Stomach (tissue), 9 donors: ENCODE measurements around the gene MFGE8. TPM values are rescaled to one million over a fixed set of nuclear protein-coding genes. Genes with fewer than 3 reads are reported as not detected.

Experiments
- DNase-seq, 2 donors: peaks; one replicate each; pipeline versions ENCODE4 v3.0.0 to v3.0.0-alpha.2; 2013 to 2019
- H3K27ac ChIP-seq, 5 donors: fragments of 200-600 bp in 4 of 5; sonication (generic) in 4 of 5; one replicate each; pipeline ENCODE4 v1.5.1; 2013 to 2019; ENCODE audit warnings: mild to moderate bottlenecking in 1 of 5, moderate library complexity in 1 of 5
- H3K27me3 ChIP-seq, 3 donors: fragments of 200-600 bp; sonication (generic); one replicate each; pipeline ENCODE4 v1.5.1; 2017 to 2019; ENCODE audit warnings: mixed run types in 1 of 3
- H3K36me3 ChIP-seq, 4 donors: fragments of 200-600 bp; sonication (generic); 1 replicate in 3 of 4; 2 replicates in 1 of 4; pipeline ENCODE4 v1.5.1; 2016 to 2019
- H3K4me1 ChIP-seq, 4 donors: fragments of 200-600 bp; sonication (generic); one replicate each; pipeline ENCODE4 v1.5.1; 2016 to 2019
- H3K4me3 ChIP-seq, 4 donors: fragments of 200-600 bp; sonication (generic) in 3 of 4; one replicate each; pipeline ENCODE4 v1.5.1; 2016 to 2019; ENCODE audit warnings: mild to moderate bottlenecking in 1 of 4
- H3K9me3 ChIP-seq, 4 donors: fragments of 200-600 bp; sonication (generic); one replicate each; pipeline ENCODE4 v1.5.1; 2016 to 2019
- EP300 ChIP-seq: sonication (generic); formaldehyde crosslinking; IDR thresholded peaks from one replicate; pipeline ENCODE4 v1.6.1; 2017; ENCODE audit warnings: antibody characterized with exemption
- POLR2A ChIP-seq, 4 donors: fragments of 450-650 bp; IDR thresholded peaks; one replicate each; pipeline ENCODE4 v1.6.1; 2016; ENCODE audit warnings: antibody characterized with exemption in 4 of 4, control low read depth in 2 of 4, mild to moderate bottlenecking in 1 of 4, moderate library complexity in 1 of 4
- POLR2AphosphoS5 ChIP-seq, 3 donors: sonication (generic); formaldehyde crosslinking; IDR thresholded peaks; one replicate each; pipeline ENCODE4 v1.6.1; 2016; ENCODE audit warnings: antibody characterized with exemption in 3 of 3
- WGBS, 5 donors: extraction: QIAGEN DNeasy Blood & Tissue Kit in 3 of 5; methylation state at CpG; one replicate each; pipeline versions ENCODE4 v1.1.5 to v1.1.7; 2013 to 2018; 5-methylcytosine and 5-hydroxymethylcytosine counted together
- intact Hi-C: fragments of 100-400 bp; cut with DNase I; formaldehyde crosslinking; loops from one replicate; pipeline ENCODE4 v1.15.1; 2023; ENCODE audit warnings: low total_unique reads
- polyA plus RNA-seq, 3 donors: library from polyadenylated mRNA; stranded (reverse); fragments of 200-250 nt; gene quantifications; one replicate each; pipeline ENCODE4 v1.2.3, GENCODE V29; 2013
- total RNA-seq, 5 donors: library from RNA; depleted of rRNA; stranded (reverse); fragments of >200 nt; gene quantifications; one replicate each; pipeline versions ENCODE4 v1.1.0 to v1.2.3, GENCODE V29; 2014 to 2016
- TF ChIP-seq, protein P1 (sequence below), 7 experiments: fragments of 450-650 bp in 4 of 7; fragments of 200-600 bp in 3 of 7; sonication (generic) in 3 of 7; IDR thresholded peaks; one replicate each; pipeline ENCODE4 v1.5.1; 2016 to 2019; ENCODE audit warnings: antibody characterized with exemption in 7 of 7, control low read depth in 2 of 7, mild to moderate bottlenecking in 1 of 7
- donor health status: healthy with polysubstance abuse.
- donor health status: Bipolar disorder and iron deficiency.
- donor health status: healthy.

Gene MFGE8
- total and polyA plus RNA-seq, 8 donors = 39.3 to 380 (median 68.3) TPM

DNA sequence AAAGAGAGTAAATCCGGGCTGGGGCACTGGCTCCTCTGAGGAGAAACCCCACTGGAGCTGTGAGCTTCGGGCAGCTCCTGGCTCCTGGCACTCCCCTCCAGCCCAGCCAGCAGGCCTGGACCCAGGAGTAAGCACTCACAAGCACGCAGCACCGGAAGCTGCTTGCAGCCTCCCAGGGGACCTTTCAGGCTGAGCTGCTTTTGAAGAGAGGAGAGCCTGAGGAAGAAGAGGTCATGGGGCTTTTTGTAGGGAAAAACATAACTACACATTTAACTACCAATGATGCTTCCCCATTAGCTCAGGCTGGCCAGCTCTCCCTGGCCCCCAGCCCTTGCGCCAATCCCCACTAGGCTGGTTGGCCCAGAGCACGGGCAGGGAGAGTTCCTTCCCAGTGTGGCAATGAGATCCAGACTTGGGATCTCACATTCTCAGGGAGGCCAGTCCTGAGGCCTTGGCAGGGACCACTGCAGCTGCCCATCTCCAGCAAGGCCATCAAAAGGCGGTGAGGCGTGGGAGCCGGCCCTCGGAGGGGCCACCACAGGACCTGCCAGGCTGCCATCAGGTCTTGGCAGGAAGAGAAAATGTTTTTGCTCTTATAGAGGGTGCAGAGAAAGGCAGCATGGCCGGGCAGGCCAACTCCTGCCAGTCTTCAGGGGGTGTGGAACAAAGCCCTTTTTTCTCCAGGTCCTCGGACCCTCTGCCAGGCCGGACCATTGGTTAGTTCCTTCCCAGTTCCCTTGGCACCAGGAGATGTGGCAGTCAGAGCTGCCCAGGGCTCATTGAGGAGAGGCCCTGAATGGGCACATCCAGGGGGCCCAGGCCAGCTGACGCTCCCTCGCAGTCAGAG lies 41.5 kb upstream of the MFGE8 start:
- H3K36me3 ChIP-seq = no peaks in the 10 kb centered on the region
- H3K4me3 ChIP-seq = no peak overlapping the region
- H3K9me3 ChIP-seq = no peaks in the 10 kb centered on the region
- no peak for TF ChIP-seq POLR2AphosphoS5 (IDR thresholded peaks at IDR 0.05)
- H3K27ac ChIP-seq = no peak overlapping the region
- intact Hi-C loops = no loop called here
- no peaks in the 10 kb centered on the region for H3K4me1 ChIP-seq
- WGBS, 5 donors = 68 to 84% (median 81%) methylated on average over 11 to 15 of the region's 15 CpGs
- DNase-seq = peak in 1 of 2 donors; percentile 58
- no peaks in the 10 kb centered on the region for H3K27me3 ChIP-seq

DNA sequence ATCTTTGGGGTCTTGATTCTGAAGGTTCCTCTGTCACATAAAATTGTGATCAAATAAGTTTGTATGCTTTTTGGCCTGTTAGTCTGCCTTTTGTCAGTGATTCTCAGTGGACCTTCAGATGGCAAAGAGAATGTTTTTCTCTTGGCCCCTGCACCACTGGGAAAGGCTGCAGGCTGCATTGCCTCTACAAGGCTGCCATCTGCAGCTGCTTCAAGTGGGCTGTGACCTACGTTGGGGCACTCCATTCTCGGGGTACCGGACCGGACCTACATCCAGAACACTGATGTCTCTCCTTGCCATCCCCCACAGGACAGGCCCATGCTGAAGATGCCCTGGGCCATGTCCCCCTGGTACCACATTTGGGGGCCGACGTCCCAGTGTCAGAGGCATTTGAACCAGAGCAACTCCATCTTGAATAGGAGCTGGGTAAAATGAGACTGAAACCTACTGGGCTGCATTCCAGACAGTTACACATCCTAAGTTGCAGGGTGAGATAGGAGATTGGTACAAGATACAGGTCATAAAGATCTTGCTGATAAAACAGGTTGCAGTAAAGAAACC lies 37.5 kb upstream of the MFGE8 start:
- Histone ChIP-seq H3K4me1 (no peaks in the 10 kb centered on the region), H3K9me3 (no peaks in the 10 kb centered on the region), H3K4me3 (no peak overlapping the region), H3K36me3 (no peaks in the 10 kb centered on the region), H3K27ac (no peak overlapping the region), H3K27me3 (no peaks in the 10 kb centered on the region)
- 89 to 97% (median 94%) methylated on average over 6 of the region's 6 CpGs for WGBS, 5 donors
- no peak for DNase-seq
- TF ChIP-seq, protein P1, sequence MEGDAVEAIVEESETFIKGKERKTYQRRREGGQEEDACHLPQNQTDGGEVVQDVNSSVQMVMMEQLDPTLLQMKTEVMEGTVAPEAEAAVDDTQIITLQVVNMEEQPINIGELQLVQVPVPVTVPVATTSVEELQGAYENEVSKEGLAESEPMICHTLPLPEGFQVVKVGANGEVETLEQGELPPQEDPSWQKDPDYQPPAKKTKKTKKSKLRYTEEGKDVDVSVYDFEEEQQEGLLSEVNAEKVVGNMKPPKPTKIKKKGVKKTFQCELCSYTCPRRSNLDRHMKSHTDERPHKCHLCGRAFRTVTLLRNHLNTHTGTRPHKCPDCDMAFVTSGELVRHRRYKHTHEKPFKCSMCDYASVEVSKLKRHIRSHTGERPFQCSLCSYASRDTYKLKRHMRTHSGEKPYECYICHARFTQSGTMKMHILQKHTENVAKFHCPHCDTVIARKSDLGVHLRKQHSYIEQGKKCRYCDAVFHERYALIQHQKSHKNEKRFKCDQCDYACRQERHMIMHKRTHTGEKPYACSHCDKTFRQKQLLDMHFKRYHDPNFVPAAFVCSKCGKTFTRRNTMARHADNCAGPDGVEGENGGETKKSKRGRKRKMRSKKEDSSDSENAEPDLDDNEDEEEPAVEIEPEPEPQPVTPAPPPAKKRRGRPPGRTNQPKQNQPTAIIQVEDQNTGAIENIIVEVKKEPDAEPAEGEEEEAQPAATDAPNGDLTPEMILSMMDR (IDR thresholded peaks at IDR 0.05) = no peak
- TF ChIP-seq POLR2A (IDR thresholded peaks at IDR 0.05) = no peak
- no peak for TF ChIP-seq EP300
- TF ChIP-seq POLR2AphosphoS5 (IDR thresholded peaks at IDR 0.05) = no peak
- intact Hi-C loops = no loop called here

DNA sequence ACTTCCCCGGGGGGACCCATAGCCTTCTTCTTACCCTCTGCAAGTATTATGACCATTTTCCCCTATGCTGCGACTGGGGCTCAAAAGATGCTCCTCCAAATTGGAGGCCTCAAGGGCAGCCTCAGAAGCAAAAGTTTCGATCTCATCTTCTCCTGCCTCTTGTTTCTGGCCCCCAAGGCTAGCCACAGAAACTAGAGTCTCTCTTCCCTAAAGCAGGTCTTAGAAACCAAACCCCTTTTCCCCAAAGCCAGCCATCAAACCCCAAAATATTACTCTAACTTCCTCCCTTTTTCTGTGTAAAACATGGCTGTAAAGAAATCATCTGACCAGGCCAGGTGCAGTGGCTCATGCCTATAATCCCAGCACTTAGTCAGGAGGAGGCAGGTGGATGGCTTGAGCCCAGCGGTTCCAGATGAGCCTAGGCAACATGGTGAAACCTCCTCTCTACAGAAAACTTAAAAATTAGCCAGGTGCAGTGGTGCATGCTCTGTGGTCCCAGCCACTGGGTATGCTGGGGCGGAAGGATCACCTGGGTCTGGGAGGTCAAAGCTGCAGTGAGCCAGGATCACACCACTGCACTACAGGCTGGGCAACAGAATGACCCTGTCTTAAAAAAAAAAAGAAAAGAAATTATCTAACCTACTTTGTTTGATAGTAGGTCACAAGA lies 36.7 kb upstream of the MFGE8 start:
- Histone ChIP-seq H3K27ac (no peak overlapping the region), H3K4me1 (no peaks in the 10 kb centered on the region), H3K9me3 (no peaks in the 10 kb centered on the region), H3K36me3 (no peaks in the 10 kb centered on the region), H3K4me3 (no peak overlapping the region), H3K27me3 (no peaks in the 10 kb centered on the region)
- no peak for DNase-seq
- intact Hi-C loops = no loop called here
- TF ChIP-seq EP300 = no peak
- no peak for TF ChIP-seq POLR2A (IDR thresholded peaks at IDR 0.05)
- TF ChIP-seq POLR2AphosphoS5 (IDR thresholded peaks at IDR 0.05) = no peak
- TF ChIP-seq, protein P1 (IDR thresholded peaks at IDR 0.05) = no peak
- WGBS, 5 donors = 86 to 96% (median 93%) methylated on average over 5 of the region's 5 CpGs

DNA sequence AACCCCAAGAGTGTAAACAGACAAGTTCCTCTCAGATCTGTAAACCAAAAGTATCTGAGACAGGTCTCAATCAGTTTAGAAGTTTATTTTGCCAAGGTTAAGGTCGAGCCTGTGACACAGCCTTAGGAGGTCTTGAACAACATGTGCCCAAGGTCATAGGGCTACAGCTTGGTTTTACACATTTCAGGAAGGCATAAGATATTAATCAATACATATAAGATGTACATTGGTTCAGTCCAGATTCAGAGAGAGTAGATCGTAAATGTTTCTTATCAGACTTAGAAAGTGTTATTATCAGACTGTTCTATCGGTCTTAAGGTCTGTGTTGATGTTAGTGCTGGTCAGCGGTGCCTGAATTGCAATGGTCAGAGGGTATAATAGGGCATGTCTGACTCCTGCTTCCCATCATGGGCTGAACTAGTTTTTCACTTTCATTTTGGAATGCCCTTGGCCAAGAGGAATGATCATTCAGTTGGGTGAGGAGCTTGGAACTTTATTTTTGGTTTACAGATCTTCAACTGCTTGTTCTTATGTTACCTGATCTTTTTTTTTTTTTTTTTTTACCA lies 27.0 kb upstream of the MFGE8 start:
- TF ChIP-seq, protein P1 (IDR thresholded peaks at IDR 0.05) = no peak
- TF ChIP-seq POLR2A (IDR thresholded peaks at IDR 0.05) = no peak
- no peak for TF ChIP-seq POLR2AphosphoS5 (IDR thresholded peaks at IDR 0.05)
- no peak for TF ChIP-seq EP300
- intact Hi-C loops = no loop called here
- Histone ChIP-seq H3K4me3 (no peak overlapping the region), H3K27ac (no peak overlapping the region), H3K4me1 (no peaks in the 10 kb centered on the region), H3K36me3 (no peaks in the 10 kb centered on the region), H3K9me3 (no peaks in the 10 kb centered on the region), H3K27me3 (no peaks in the 10 kb centered on the region)
- no peak for DNase-seq
- WGBS, 5 donors = 51 to 64% (median 55%) methylated on average over 4 of the region's 4 CpGs
